ENCODE measurements around the gene TRIM17. TPM values are rescaled to one million over a fixed set of nuclear protein-coding genes. Genes with fewer than 3 reads are reported as not detected.
A peak's percentile ranks its signal among the peaks of the same experiment; 100 is the strongest.

The TRIM17 gene
- total and polyA plus RNA-seq, 2 of the 8 experiments (the other 6 are each of a cell fraction or from before 2014, with no cell fraction given), result 1.1 to 2.2 TPM

GRCh38 chr1:228366866-228367741 is 49.6 kb downstream of the TRIM17 start:
- no peak overlapping the region for H3K56ac ChIP-seq (replicated peaks; ENCODE audit: insufficient read length, low read depth, low read length)
- no peak overlapping the region for H2AK5ac ChIP-seq (ENCODE audit: low read depth, low read length)
- no peak overlapping the region for H2BK5ac ChIP-seq (ENCODE audit: low read depth, low read length)
- H2BK20ac ChIP-seq (ENCODE audit: low read length), result no peak overlapping the region
- no peak overlapping the region for H3K23ac ChIP-seq (ENCODE audit: insufficient read length)
- 0 out of 2 replicates have a peak overlapping the region, but pooled peaks have one; percentile 29 for H2BK15ac ChIP-seq (ENCODE audit: low read length)
- no peaks in the 10 kb centered on the region for H3K79me1 ChIP-seq (ENCODE audit: low read depth, low read length)
- no peak overlapping the region; the same call in 1 of the 2 replicates for H3K18ac ChIP-seq (ENCODE audit: extremely low read depth, low read length)
- H4K5ac ChIP-seq (ENCODE audit: insufficient read length, low read depth, low read length), result no peak overlapping the region
- H3K23me2 ChIP-seq (ENCODE audit: low read depth, low read length), result no peaks in the 10 kb centered on the region
- WGBS, 2 experiments (ENCODE audit: extremely low coverage in 1 of 2, insufficient coverage in 1 of 2, insufficient read length in 1 of 2, insufficient replicate concordance in 2 of 2, low coverage in 1 of 2, low lambda C conversion rate in 2 of 2, missing lambda C conversion rate in 1 of 2), result 88% methylated on average over 21 of the region's 24 CpGs; no CpG with 5 or more reads in 1 of the 2 experiments
- ChIA-PET POLR2A (ENCODE audit: partially characterized antibody) (interaction anchor here (0.6 to 2.4 kb wide), 7 partner anchors 13 to 122 kb away, joined by 3 to 8 read pairs (median 3); a partner anchor contains a TSS), CTCF (ENCODE audit: partially characterized antibody) (interaction anchor here (1.2 to 1.8 kb wide), 5 partner anchors 25 to 236 kb away, joined by 3 to 7 read pairs (median 4); a partner anchor contains a TSS)
- H3K27ac ChIP-seq (ENCODE audit: low read depth, low read length), result no peak overlapping the region
- H3K4me3 ChIP-seq (ENCODE audit: extremely low read depth in 1 of 4, insufficient read depth in 2 of 4, low read depth in 3 of 4, low read length in 4 of 4), result no peak overlapping the region
- no peak overlapping the region for H3K9ac ChIP-seq (replicated peaks in 1 of 4; ENCODE audit: extremely low read depth in 1 of 4, low read depth in 3 of 4, low read length in 3 of 4)
- H3K79me2 ChIP-seq (ENCODE audit: control insufficient read depth in 1 of 2, insufficient read depth in 2 of 2, low read length in 2 of 2), result no peaks in the 10 kb centered on the region
- H3K4me1 ChIP-seq (replicated peaks in 1 of 4; ENCODE audit: control insufficient read depth in 3 of 4, insufficient read depth in 4 of 4, low read length in 3 of 4), result peaks cover 0 to 16% (median 5%) of the 10 kb centered on the region in 4 experiments; a peak in 4 of 7 replicates
- H2BK120ac ChIP-seq (replicated peaks; ENCODE audit: low read depth, low read length), result peak overlapping the region; percentile 10
- H3K14ac ChIP-seq (ENCODE audit: insufficient read length), result no peak overlapping the region
- 0 out of 4 replicates have a peak overlapping the region, but pooled peaks of 1 of the 2 experiments have one; percentile 28 for H3K4me2 ChIP-seq (ENCODE audit: insufficient read depth in 1 of 2, low read depth in 2 of 2, low read length in 2 of 2)
- no peaks in the 10 kb centered on the region; a peak in 3 of 7 replicates for H3K27me3 ChIP-seq (replicated peaks in 1 of 4; ENCODE audit: control insufficient read depth in 3 of 4, extremely low read depth in 1 of 4, insufficient read depth in 3 of 4, low read length in 3 of 4)
- H2BK12ac ChIP-seq (ENCODE audit: low read depth, low read length), result 0 out of 2 replicates have a peak overlapping the region, but pooled peaks have one; percentile 27
- peaks cover 0 to 2% of the 10 kb centered on the region in 2 experiments for H4K20me1 ChIP-seq (replicated peaks in 1 of 2; ENCODE audit: control insufficient read depth in 1 of 2, insufficient read depth in 2 of 2, low read length in 2 of 2)
- H3K4ac ChIP-seq (replicated peaks; ENCODE audit: insufficient read length, low read depth, low read length), result no peak overlapping the region
- FAIRE-seq (no peak), DNase-seq (ENCODE audit: low read depth in 1 of 2, low spot score in 2 of 2) (no peak)
- peak overlapping the region; percentile 71 for H4K8ac ChIP-seq (ENCODE audit: extremely low read depth, insufficient read depth, low read length)
- H2AFZ ChIP-seq (ENCODE audit: low read length), result no peak overlapping the region
- peak overlapping the region; percentile 30 for H4K91ac ChIP-seq (replicated peaks; ENCODE audit: insufficient read length, low read length)
- no peaks in the 10 kb centered on the region for H3K9me3 ChIP-seq (ENCODE audit: insufficient read depth in 2 of 2, low read depth in 1 of 2, low read length in 1 of 2)
- no peaks in the 10 kb centered on the region for H3K36me3 ChIP-seq (ENCODE audit: control insufficient read depth in 2 of 4, insufficient read depth in 4 of 4, low read length in 3 of 4)
- TF ChIP-seq HDAC6 (IDR thresholded peaks at IDR 0.05; ENCODE audit: low read depth, low read length), result no peak
- no peak for TF ChIP-seq SAP30 (IDR thresholded peaks at IDR 0.05; ENCODE audit: insufficient read depth, insufficient replicate concordance, low read length)
- no peak for TF ChIP-seq GABPA (IDR thresholded peaks at IDR 0.05; ENCODE audit: borderline replicate concordance, insufficient read depth, low read length)
- TF ChIP-seq TAF7 (optimal IDR thresholded peaks at IDR 0.05; ENCODE audit: borderline replicate concordance, low read depth, low read length), result no peak
- TF ChIP-seq BACH1 (IDR thresholded peaks at IDR 0.05; ENCODE audit: low read length), result no peak
- no peak for TF ChIP-seq SIN3A (conservative IDR thresholded peaks at IDR 0.05 in 1 of 2, IDR thresholded peaks at IDR 0.05 in 1 of 2; ENCODE audit: low read depth in 1 of 2, low read length in 2 of 2)
- no peak for TF ChIP-seq JUN (IDR thresholded peaks at IDR 0.05; ENCODE audit: low read depth, low read length)
- no peak for TF ChIP-seq SP4 (IDR thresholded peaks at IDR 0.05; ENCODE audit: low read length)
- no peak for TF ChIP-seq USF2 (IDR thresholded peaks at IDR 0.05; ENCODE audit: low read length)
